Inferior parietal cortex (tissue), 1 donor: ENCODE measurements around the gene PRKD1.

Experiments used
- DNase-seq: peaks from one replicate; pipeline ENCODE4 v3.0.0-alpha.2; 2016; ENCODE audit errors: extremely low spot score

The PRKD1 gene

GRCh38 chr14:29616922-29617321, 310.7 kb downstream of the PRKD1 start:
- DNase-seq: no peak

GRCh38 chr14:29608861-29609260, 318.8 kb downstream of the PRKD1 start:
- no peak for DNase-seq

GRCh38 chr14:29607169-29607568, 320.5 kb downstream of the PRKD1 start:
- no peak for DNase-seq

- DNase-seq: no peak
Measured at GRCh38 chr14:29603696-29604095, 324.0 kb downstream of the PRKD1 start.

GRCh38 chr14:29601616-29602015, 326.0 kb downstream of the PRKD1 start:
- no peak for DNase-seq

GRCh38 chr14:29587761-29588470, 339.7 kb downstream of the PRKD1 start:
- no peak for DNase-seq

GRCh38 chr14:29587046-29587445, 340.6 kb downstream of the PRKD1 start:
- no peak for DNase-seq

GRCh38 chr14:29584992-29585391, 342.7 kb downstream of the PRKD1 start:
- peak; percentile 58 for DNase-seq

GRCh38 chr14:29580763-29581162, 346.9 kb downstream of the PRKD1 start:
- no peak for DNase-seq

- DNase-seq: no peak
Measured at GRCh38 chr14:29579838-29580237, 347.8 kb downstream of the PRKD1 start.

GRCh38 chr14:29576927-29577326, 350.7 kb downstream of the PRKD1 start:
- DNase-seq: no peak

- DNase-seq: no peak
Measured at GRCh38 chr14:29569194-29569593, 358.5 kb downstream of the PRKD1 start.

- no peak for DNase-seq
Measured at GRCh38 chr14:29566194-29566593, 361.5 kb downstream of the PRKD1 start.

- DNase-seq: no peak
Measured at GRCh38 chr14:29558516-29558915, 369.1 kb downstream of the PRKD1 start.

- DNase-seq: no peak
Measured at GRCh38 chr14:29554335-29554734, 373.3 kb downstream of the PRKD1 start.

GRCh38 chr14:29553427-29553826, 374.2 kb downstream of the PRKD1 start:
- no peak for DNase-seq

GRCh38 chr14:29548948-29549370, 378.7 kb downstream of the PRKD1 start:
- DNase-seq: peak; percentile 87

- no peak for DNase-seq
Measured at GRCh38 chr14:29545714-29546113, 381.9 kb downstream of the PRKD1 start.

- peak; percentile 51 for DNase-seq
Measured at GRCh38 chr14:29536886-29537511, 390.6 kb downstream of the PRKD1 start.

GRCh38 chr14:29529418-29529817, 398.2 kb downstream of the PRKD1 start:
- DNase-seq: no peak

- DNase-seq: no peak
Measured at GRCh38 chr14:29528889-29529288, 398.8 kb downstream of the PRKD1 start.

- DNase-seq: no peak
Measured at GRCh38 chr14:29527286-29527685, 400.4 kb downstream of the PRKD1 start.
